Measurements from ENCODE around the gene TXNDC17. TPM values are rescaled to one million over a fixed set of nuclear protein-coding genes. Genes with fewer than 3 reads are reported as not detected.

Gene TXNDC17
- total RNA-seq, 6 experiments from 2014 or later: 115 to 154 (median 139) TPM

DNA sequence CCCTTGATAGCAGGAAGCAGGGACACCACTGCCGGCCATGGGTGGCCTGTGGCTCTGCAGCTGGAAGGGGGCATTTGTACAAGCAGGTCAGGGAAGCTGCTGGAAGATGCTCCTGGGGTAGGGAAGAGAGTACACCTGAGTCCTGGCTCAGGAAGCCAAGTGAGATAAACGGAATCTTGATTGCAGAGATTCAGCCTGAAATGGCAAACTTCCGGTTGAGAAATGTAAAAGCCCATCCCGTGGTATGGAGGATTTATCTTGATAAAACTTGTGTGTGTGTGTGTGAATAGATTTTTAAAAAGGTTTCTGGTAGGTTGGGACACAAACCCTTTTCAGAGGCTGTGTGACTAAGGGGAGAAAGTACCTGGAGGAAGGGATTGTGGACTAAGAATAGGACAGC is 40.3 kb downstream of the TXNDC17 start:
- H3K36me3 Mint-ChIP-seq (ENCODE audit: low read depth): no peaks in the 10 kb centered on the region
- no peaks in the 10 kb centered on the region for H3K9me3 Mint-ChIP-seq
- H3K4me3 Mint-ChIP-seq: no peak overlapping the region
- no peaks in the 10 kb centered on the region for H3K4me1 Mint-ChIP-seq (ENCODE audit: low read depth)
- H3K27me3 Mint-ChIP-seq (ENCODE audit: insufficient read depth): peaks cover 37% of the 10 kb centered on the region
- TF ChIP-seq, protein P1, sequence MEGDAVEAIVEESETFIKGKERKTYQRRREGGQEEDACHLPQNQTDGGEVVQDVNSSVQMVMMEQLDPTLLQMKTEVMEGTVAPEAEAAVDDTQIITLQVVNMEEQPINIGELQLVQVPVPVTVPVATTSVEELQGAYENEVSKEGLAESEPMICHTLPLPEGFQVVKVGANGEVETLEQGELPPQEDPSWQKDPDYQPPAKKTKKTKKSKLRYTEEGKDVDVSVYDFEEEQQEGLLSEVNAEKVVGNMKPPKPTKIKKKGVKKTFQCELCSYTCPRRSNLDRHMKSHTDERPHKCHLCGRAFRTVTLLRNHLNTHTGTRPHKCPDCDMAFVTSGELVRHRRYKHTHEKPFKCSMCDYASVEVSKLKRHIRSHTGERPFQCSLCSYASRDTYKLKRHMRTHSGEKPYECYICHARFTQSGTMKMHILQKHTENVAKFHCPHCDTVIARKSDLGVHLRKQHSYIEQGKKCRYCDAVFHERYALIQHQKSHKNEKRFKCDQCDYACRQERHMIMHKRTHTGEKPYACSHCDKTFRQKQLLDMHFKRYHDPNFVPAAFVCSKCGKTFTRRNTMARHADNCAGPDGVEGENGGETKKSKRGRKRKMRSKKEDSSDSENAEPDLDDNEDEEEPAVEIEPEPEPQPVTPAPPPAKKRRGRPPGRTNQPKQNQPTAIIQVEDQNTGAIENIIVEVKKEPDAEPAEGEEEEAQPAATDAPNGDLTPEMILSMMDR (IDR thresholded peaks at IDR 0.05): no peak
- DNase-seq: no peak
- H3K27ac Mint-ChIP-seq: no peak overlapping the region

- TF ChIP-seq, protein P1 (IDR thresholded peaks at IDR 0.05): no peak
- no peak for DNase-seq
- Mint-ChIP-seq H3K27ac (no peak overlapping the region), H3K36me3 (ENCODE audit: low read depth) (no peaks in the 10 kb centered on the region), H3K9me3 (no peaks in the 10 kb centered on the region), H3K4me1 (ENCODE audit: low read depth) (no peaks in the 10 kb centered on the region), H3K27me3 (ENCODE audit: insufficient read depth) (peaks cover 39% of the 10 kb centered on the region), H3K4me3 (no peak overlapping the region)
These were observed 40.8 kb downstream of the TXNDC17 start for GRCh38 chr17:6681671-6682070.

DNA sequence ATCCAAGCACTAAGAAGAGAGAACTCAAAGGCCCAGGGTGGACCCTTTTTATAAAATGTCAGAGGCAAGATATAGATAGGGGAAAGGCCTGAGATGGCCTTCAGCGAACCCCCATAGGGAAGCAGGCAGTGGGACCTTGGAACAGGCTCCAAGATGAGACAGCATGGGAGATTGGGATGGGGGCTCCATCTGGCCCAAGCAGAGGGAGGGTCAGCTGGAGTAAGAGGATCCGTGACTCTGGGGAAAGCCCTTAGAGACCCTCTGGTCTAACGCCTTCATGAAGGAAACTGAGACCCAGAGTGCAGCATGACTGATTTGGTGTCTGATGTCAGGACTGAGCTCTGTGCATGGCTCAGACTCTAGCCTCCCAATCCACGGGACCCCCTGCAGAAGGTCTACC is 41.5 kb downstream of the TXNDC17 start:
- H3K4me3 Mint-ChIP-seq: no peak overlapping the region
- H3K27me3 Mint-ChIP-seq (ENCODE audit: insufficient read depth): peaks cover 41% of the 10 kb centered on the region
- no peaks in the 10 kb centered on the region for H3K36me3 Mint-ChIP-seq (ENCODE audit: low read depth)
- no peaks in the 10 kb centered on the region for H3K9me3 Mint-ChIP-seq
- TF ChIP-seq, protein P1 (IDR thresholded peaks at IDR 0.05): no peak
- no peaks in the 10 kb centered on the region for H3K4me1 Mint-ChIP-seq (ENCODE audit: low read depth)
- DNase-seq: no peak
- no peak overlapping the region for H3K27ac Mint-ChIP-seq

- H3K27ac Mint-ChIP-seq: no peak overlapping the region
- DNase-seq: no peak
- H3K4me1 Mint-ChIP-seq (ENCODE audit: low read depth): no peaks in the 10 kb centered on the region
- no peaks in the 10 kb centered on the region for H3K36me3 Mint-ChIP-seq (ENCODE audit: low read depth)
- no peak overlapping the region for H3K4me3 Mint-ChIP-seq
- peaks cover 46% of the 10 kb centered on the region for H3K27me3 Mint-ChIP-seq (ENCODE audit: insufficient read depth)
- H3K9me3 Mint-ChIP-seq: no peaks in the 10 kb centered on the region
- TF ChIP-seq, protein P1 (IDR thresholded peaks at IDR 0.05): no peak
These were observed 42.3 kb downstream of the TXNDC17 start for GRCh38 chr17:6683081-6683684.

DNA sequence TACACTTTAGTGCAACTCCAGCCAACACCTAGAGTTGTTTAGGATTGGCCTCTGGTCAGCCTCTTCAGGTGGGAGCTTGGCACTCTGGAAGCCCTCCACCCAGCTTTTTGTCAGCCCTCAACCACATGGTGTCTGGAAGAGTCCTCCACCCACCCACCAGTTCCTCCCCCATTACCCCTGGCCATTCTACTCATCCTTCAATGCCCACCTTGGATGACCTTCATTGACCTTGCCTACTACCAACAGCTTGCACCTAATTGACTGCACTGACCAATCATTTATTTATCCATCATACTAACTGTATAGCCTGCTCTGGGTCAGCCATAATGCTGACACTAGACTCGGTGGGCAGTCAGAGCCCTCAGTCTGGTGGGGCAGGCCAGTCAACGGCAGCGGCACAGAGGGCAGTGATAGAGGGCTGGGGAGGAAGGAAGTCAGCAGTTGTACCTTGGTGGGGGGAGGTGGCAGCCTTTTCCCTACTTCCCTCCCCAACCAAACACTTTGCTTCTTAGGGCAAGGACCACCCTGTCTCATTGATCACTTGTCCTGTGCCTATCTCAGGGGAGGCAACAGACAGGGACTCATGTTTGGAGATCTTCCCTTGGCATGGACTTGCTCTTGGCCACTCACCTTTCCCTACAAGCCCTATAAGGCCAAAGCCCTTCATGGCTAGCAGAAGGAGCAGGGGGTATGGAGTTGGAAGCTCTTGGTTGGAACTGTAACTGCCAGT is 43.0 kb downstream of the TXNDC17 start:
- no peak for DNase-seq
- TF ChIP-seq, protein P1 (IDR thresholded peaks at IDR 0.05): no peak
- H3K9me3 Mint-ChIP-seq: no peaks in the 10 kb centered on the region
- H3K27ac Mint-ChIP-seq: no peak overlapping the region
- no peak overlapping the region for H3K4me3 Mint-ChIP-seq
- no peaks in the 10 kb centered on the region for H3K36me3 Mint-ChIP-seq (ENCODE audit: low read depth)
- no peaks in the 10 kb centered on the region for H3K4me1 Mint-ChIP-seq (ENCODE audit: low read depth)
- H3K27me3 Mint-ChIP-seq (ENCODE audit: insufficient read depth): peaks cover 46% of the 10 kb centered on the region

All from HFFc6 (cell line).